HuH-7 (cell line): ENCODE results near the gene CTTNBP2.

Source experiments
- DNase-seq: peaks from one replicate; pipeline ENCODE4 v3.0.0; 2011; ENCODE audit warnings: low spot score

CTTNBP2 gene

GRCh38 chr7:117686311-117686935 is 186.8 kb downstream of the CTTNBP2 start:
- DNase-seq, result no peak

- DNase-seq, result no peak
Measured at GRCh38 chr7:117685795-117686194, 187.4 kb downstream of the CTTNBP2 start.

- no peak for DNase-seq
Measured at GRCh38 chr7:117683430-117684175, 189.6 kb downstream of the CTTNBP2 start.

- DNase-seq, result peak; percentile 55
Measured at GRCh38 chr7:117682681-117683385, 190.4 kb downstream of the CTTNBP2 start.

GRCh38 chr7:117679120-117679519 is 194.1 kb downstream of the CTTNBP2 start:
- DNase-seq, result no peak

- no peak for DNase-seq
Measured at GRCh38 chr7:117675497-117676435, 197.5 kb downstream of the CTTNBP2 start.

GRCh38 chr7:117674617-117675016 is 198.6 kb downstream of the CTTNBP2 start:
- no peak for DNase-seq

GRCh38 chr7:117673839-117674238 is 199.4 kb downstream of the CTTNBP2 start:
- DNase-seq, result no peak

- DNase-seq, result no peak
Measured at GRCh38 chr7:117673367-117673766, 199.9 kb downstream of the CTTNBP2 start.

- DNase-seq, result no peak
Measured at GRCh38 chr7:117672453-117672852, 200.8 kb downstream of the CTTNBP2 start.

GRCh38 chr7:117669818-117670217 is 203.4 kb downstream of the CTTNBP2 start:
- no peak for DNase-seq

GRCh38 chr7:117667456-117667855 is 205.8 kb downstream of the CTTNBP2 start:
- no peak for DNase-seq

GRCh38 chr7:117666689-117667088 is 206.6 kb downstream of the CTTNBP2 start:
- DNase-seq, result no peak

GRCh38 chr7:117666031-117666430 is 207.2 kb downstream of the CTTNBP2 start:
- DNase-seq, result no peak

- no peak for DNase-seq
Measured at GRCh38 chr7:117665368-117665767, 207.9 kb downstream of the CTTNBP2 start.

- DNase-seq, result no peak
Measured at GRCh38 chr7:117664047-117664446, 209.2 kb downstream of the CTTNBP2 start.

GRCh38 chr7:117661328-117661727 is 211.9 kb downstream of the CTTNBP2 start:
- no peak for DNase-seq
